GM19397 (cell line): Measurements from ENCODE around the gene CCDC200.
"Not testable (repeated sequence)": the region's sequence is repeated elsewhere in the genome, so short reads cannot be mapped to it uniquely, and the experiment has no call there.

Experiments
- ATAC-seq: cut with Tn5 transposase; IDR thresholded peaks from one replicate; pipeline ENCODE4 v1.9.1; 2021; ENCODE audit warnings: mild to moderate bottlenecking, moderate library complexity; ENCODE audit not compliant: unreplicated experiment

The CCDC200 gene

DNA sequence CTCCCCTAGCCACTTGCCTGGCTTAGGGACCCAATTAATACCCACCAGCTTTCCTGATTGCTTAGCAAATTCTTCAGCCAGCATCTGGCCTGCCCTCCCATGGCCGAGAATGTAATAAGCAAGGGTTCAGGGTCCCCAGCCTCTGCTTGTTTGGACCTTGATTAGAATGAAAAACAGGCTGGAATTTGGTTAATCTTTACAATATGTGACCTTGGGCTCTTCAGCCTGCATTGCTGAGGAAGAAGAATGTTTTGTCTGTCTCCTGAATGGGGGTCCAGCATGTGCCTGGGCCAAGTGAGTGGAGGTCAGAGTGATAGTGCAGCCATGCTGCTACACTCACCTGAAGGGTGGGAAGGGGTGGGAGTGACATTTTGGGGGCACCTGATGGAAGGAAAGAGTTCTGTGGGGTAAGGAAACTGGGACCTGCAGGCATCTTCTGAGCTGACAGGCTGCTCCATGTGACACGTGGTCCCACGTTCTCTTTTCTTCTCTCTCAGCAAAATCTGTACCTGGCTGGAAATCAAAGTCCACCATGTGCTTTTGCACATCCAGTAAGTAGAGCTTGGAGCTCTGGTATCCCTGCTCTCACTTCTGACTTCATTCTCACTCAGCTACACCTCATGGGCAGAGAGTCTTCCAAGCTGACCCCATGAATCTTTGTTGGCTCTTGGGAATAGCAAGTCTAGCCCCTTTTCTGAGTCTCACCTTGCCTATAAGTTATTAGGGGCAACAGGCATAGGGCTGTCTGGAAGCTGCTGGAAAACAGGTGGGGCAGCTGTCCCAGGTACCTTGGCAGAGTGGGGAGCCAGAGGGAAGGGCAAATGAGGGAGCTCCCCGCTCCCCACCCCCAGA lies 11.4 kb downstream of the CCDC200 start:
- ATAC-seq = no peak

DNA sequence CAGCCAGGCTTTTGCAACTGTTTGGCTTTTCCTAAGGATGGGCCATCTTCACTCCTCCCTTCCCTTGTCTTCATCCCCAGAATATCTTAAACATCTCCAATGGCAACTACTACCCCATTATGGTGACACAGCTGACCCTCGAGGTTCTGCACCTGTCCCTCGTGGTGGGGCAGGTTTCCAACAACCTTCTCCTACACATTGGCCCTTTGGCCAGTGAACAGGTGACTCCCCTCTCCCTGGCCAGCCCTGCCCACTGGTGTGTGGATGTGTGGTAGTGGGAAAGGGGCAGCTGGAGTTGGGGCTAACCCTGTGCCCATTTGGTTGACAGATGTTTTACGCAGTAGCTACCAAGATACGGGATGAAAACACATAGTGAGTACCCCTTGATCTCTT lies 12.1 kb downstream of the CCDC200 start:
- no peak for ATAC-seq

DNA sequence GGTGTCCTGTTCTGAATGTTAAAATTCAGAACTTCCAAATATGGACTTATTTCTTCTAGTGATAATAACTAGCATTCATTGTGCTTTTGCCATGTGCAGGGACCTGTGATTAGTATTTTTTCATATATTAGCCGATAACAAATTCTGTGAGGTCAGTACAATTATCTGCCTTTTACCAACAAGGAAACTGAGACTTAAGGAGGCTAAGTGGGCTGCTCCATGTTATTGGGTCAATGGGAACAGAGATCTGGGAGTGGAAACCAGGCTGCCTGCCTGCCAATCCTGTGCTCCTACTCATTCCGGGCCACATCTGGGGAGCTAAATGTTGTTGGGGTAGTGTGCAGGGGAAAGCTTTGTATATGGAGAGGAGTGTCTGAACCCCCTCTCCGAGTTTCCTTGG lies 13.1 kb downstream of the CCDC200 start:
- no peak for ATAC-seq

DNA sequence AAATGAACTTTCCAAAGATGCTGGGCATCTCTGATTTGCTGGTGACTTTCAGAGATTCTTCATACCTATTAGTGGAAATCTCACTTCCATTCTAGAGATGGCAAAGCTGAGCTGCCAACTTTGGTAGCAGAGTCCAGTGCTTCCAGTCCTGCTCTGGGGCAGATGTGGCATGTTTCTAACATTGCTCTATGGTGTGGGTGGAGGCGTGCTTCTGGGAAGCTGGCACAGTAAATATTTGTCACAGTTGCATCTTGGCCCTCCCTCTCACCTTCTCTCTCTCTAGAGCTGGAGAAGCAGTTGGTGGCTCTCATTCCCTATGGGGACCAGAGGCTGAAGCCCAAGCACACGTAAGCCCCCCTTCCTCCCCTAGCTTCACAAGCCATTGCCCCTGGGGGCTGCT lies 14.9 kb downstream of the CCDC200 start:
- no peak for ATAC-seq

DNA sequence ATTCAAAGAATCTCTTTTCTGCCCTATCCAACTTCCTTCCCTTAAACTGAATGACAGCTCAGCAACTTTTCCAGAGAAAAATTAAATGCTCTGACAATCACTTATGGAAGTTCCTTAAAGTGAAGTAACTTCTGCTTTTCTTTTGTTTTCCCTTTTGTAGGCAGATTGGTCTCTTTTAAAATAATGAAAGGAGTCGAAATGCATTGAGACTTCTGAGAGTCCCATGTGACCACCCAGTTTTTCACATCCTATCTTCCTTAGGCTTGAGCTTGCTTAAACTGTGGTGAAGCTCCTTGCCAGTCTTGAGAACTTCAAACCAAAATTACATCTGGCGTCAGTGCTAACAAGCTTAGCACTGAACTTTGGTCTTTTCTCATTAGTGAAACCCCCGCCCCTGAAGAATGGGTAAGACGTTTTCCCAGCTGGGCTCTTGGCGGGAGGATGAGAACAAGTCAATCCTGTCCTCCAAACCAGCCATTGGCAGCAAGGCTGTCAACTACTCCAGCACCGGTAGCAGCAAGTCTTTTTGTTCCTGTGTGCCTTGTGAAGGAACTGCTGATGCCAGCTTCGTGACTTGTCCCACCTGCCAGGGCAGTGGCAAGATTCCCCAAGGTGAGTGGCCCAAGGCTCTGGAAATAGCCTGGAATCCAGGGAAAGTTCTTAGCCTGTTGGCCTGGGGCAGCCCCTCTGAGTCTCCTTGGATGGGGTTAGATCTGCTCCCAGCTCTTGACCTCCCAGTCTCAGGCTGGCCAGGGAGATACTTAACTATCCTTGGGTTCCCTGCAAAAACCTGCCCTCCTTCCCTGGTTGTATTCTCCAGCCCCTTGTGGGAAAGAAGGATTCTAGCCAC lies 15.6 kb downstream of the CCDC200 start:
- ATAC-seq = no peak

DNA sequence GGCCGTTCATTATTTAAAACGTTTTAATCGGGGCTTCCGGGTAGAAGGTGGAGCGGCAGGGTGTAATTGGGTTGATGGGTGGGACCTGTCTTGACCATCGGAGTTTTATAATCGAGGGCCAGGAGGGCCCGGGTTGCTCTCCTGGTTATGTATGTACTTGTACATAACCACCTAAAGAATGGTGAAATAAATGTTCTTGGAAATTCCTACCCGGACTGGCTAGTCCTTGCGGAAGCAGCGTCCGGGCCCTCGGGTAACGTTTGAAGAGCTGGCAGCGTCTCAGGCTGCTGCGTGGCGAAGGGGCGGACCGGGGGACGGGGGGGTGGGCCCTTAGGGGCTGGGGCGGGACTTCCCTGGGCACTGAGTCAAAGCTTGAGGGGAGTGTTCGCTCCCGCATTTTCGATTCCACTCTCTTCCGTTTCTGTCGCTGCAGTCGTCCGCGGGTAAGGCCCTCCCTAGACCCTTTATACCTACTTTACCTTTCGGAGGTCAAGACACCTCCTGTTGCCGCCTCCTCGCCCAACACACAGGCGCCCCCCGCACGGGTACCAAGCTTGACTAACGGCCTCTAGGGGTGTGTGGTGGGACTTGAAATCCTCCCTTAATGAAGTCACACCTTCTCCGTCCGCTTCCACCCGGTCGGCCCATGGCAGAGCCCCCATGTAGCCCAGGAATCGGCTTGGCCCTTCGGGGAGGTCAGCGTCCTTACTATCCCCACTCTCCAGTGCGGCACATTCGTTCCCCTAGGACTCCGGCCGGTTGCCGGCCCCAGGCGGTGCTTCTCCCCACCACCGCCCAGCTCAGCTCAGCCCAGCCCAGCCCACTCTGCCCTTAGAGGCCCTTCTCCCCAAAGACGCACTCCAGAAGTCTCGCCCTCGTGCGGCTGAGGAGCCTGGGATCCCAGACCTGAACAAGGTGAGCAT lies 16.7 kb downstream of the CCDC200 start, which contains the start of gene TMEM106A:
TMEM106A (plus strand) TSS at position 396 of the 923 bp plus-strand sequence. CDS start 1,167 bp downstream, outside the sequence.
- ATAC-seq = peak; percentile 76

DNA sequence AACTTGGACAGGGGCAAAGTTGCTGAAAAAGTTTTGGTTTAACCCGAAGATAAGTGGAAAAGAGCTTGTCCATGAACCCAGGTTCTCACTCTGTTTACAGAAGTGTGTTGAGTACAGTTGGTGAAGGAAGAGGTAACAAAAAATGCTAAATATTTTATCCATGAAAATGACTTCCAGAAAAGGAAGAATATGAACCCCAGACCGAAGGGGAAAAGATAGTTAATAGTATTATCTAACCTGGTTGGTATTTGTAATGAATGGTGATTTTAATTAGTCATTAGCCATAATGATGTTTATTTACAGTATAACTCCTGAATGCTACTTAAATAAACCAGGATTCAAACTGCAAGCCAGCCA lies 17.3 kb downstream of the CCDC200 start:
- ATAC-seq = no peak

DNA sequence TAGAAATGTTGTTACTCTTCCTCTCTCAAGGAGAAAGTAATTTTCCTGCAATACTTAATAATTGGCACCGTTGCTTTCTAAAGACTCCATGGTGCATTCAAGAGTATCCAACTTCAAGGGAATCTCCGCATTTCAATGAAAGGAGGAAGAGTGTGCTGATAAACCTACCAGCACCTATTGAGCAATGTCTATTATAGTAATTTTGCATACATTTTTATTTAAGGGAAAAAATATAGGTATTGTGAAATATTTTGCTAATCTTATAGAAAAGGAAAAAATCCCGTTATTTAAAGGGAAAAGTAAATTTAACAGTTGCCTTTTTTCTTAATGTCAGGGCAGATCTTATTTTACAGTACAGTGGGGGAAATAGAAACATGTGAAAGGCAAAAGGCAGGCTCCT lies 17.8 kb downstream of the CCDC200 start:
- ATAC-seq = no peak

DNA sequence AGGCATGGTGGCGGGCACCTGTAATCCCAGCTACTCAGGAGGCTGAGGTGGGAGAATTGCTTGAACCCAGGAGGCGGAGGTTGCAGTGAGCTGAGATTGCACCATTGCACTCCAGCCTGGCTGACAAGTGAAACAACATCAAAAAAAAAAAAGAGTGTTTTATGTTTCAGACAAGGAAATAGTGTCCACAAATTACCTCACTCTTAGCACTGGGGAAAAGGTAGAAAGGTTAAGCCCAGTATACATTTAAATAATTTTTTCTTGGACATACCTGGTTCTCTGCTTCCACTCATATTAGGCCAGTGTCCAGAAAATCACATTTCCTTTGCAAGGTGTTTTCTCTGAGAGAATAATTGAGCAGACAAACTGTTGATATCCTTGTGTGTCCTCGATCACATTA lies 25.4 kb downstream of the CCDC200 start:
- not testable (repeated sequence) for ATAC-seq

DNA sequence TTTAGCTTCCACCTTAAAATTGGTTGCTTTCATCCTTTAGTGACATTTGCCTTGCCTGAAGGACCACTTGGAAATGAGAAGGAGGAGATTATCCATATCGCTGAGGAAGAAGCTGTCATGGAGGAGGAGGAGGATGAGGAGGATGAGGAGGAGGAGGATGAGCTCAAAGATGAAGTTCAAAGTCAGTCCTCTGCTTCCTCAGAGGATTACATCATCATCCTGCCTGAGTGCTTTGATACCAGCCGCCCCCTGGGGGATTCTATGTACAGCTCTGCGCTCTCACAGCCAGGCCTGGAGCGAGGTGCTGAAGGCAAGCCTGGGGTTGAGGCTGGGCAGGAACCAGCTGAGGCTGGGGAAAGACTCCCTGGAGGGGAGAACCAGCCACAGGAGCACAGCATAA lies 28.3 kb downstream of the CCDC200 start:
- no peak for ATAC-seq

DNA sequence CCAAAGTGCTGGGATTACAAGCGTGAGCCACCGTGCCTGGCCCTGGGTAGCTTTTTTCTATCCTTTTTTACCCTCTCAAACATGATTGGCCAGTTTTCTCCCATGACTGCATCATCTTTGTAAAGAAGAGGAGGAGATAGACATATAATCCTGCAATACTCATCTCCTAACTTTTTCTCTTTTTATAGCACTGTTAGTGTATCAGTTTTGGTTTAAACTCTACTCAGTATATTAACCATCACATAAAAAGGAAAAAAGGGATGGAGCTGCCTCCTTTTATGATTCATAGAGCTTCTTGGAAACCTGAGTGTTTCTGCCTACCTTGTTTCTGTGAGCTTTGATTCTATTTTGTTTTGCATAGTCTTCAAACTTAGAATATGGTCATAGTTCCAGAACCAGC lies 28.8 kb downstream of the CCDC200 start:
- ATAC-seq = no peak

DNA sequence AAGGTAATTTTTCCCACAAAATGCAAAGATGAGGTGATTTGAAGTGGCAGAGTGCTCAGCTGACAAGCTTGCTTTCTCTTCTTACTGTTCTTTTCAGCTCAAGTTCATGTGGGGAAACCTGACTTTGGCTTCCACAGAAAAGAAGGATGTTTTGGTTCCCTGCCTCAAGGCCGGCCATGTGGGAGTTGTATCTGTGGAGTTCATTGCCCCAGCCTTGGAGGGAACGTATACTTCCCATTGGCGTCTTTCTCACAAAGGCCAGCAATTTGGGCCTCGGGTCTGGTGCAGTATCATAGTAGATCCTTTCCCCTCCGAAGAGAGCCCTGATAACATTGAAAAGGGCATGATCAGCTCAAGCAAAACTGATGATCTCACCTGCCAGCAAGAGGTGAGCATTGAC lies 35.2 kb downstream of the CCDC200 start:
- ATAC-seq = no peak

DNA sequence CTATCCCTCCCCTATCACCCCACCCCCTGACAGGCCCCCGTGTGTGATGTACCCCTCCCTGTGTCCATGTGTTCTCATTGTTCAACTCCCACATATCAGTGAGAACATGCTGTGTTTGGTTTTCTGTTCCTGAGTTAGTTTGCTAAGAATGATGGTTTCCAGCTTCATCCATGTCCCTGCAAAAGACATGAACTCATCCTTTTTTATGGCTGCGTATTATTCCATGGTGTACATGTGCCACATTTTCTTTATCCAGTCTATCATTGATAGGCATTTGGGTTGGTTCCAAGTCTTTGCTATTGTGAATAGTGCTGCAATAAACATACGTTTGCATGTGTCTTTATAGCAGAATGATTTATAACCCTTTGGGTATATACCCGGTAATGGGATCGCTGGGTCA lies 41.8 kb downstream of the CCDC200 start:
- not testable (repeated sequence) for ATAC-seq

DNA sequence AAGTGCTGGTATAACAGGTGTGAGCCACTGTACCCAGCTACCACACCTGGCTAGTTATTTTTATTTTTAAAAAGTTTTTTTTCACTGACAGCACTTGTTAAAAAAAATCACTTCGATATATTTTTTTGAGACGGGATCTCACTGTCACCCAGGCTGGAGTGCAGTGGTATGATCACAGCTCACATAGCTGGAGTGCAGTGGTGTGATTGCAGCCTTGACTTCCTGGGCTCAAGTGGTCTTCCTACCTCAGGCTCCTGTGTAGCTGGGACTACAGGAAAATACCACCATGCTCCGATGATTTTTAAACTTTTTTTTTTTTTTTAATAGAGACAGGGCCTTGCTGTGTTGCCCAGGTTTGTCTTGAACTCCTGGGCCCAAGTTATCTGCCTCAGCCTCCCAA lies 44.5 kb downstream of the CCDC200 start:
- ATAC-seq = no peak

DNA sequence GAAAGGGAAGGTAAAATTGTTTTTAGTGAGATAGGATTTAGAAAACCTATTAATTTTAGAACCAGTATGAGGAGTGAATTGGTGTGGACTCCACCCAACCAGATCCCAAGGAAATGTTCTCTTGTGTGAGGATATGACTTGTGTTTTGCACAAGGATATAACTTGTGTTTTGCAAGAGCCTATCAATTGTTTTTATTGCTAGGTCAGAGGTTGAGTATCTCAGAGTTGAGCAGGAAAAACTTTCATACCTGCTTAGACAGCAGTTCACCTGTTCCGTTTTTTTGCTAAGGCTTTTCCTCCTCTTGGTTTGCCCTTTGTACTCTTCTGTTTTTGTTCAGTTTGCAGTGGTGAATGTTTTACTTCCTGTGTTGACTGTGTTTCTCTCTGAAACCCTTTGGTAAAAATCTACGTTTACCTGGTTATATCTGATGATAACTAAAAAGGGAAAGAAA lies 52.3 kb downstream of the CCDC200 start:
- no peak for ATAC-seq

DNA sequence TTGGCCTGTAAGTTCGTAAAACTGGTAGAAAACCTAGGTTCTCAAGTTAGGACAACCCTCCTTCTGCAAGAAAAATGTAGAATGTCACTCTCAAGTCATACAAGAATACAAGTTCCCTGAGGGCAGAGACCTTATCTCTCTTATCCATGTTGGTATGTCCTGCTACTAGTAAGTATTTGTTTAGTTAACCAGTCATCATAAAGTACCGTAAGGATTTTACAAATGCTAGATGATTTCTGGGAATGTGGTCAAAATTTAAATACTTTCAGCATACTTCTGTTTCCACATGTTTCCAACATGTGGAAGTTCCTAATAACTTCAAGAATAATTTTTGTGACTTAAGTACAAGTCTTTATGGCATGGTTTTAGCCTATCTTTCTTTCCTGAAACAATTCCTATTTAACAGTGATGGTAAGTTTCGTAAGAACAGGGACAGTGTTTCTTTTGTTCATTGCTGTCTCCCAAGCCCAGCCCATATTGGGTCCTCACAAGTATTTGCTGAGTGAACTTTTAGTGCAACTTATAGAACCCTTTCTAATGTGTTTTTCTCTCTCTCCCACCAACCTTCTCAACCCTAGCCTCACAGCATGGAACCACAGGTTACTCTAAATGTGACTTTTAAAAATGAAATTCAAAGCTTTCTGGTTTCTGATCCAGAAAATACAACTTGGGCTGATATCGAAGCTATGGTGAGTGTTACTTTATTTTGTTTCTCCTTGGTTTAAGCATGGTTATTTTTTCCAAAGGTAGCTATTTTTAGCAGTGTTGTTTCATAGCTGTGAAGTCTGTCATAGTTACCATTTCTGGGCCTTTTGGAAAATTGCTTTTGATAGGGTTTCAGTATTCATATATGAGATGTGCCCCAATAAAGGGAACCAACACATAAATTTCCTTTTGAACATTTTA lies 53.0 kb downstream of the CCDC200 start:
- no peak for ATAC-seq

DNA sequence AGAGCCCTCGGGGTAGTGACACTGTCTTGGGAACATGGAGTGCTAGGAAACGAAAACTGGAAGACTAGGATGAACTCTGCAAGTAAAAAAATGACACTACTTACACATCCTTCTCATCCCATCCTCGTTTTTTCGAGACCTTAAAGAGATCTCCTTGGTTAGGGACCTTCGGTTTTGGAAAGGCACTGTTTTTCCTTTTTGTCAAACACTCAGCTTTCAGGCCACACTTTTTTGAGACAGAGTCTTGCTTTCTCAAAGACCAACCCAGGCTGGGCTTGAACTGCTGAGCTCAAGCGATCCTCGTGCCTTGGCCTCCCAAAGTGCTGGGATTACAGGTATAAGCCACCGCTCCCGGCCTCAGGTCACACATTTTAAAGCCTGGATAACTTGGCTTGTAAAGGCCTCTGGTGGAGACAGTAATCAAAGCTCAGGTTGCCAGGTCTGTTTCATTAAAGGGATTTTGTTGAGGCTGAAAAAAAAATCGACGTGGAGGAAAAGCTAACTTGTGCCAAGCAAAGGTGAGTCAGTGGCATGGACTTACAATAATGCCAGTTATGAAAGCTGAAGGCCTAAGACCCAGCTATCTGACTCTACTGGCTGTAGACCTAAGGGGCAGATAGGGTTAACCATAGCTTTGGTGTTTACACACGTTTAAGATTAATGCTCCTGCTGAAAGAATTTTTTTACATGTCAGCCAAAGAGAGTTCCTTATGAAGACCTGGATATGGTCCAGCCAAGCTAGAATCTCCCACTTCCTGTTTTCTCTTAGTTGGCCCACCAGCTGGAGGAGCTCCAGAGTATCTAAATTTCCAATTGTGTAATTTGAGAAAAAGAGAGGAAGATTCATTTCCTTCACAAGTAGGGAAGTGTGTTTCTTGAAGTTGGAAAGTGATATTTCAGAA lies 56.6 kb downstream of the CCDC200 start:
- no peak for ATAC-seq
